Esophagus muscularis mucosa (tissue), 3 donors: ENCODE data around the gene ARHGAP4.

Experiments used
- CTCF ChIP-seq, 3 experiments: fragments of 200-600 bp in 2 of 3; fragments of 450-650 bp in 1 of 3; sonication (generic) in 2 of 3; IDR thresholded peaks; one replicate each; pipeline ENCODE4 v1.5.1; 2017 to 2019; ENCODE audit warnings: antibody characterized with exemption in 3 of 3, mild to moderate bottlenecking in 2 of 3, moderate library complexity in 1 of 3
- POLR2A ChIP-seq: fragments of 450-650 bp; IDR thresholded peaks from one replicate; pipeline ENCODE4 v1.6.1; 2017; ENCODE audit warnings: antibody characterized with exemption, moderate library complexity, mild to moderate bottlenecking, low read depth
- POLR2AphosphoS5 ChIP-seq, 2 donors: sonication (generic); formaldehyde crosslinking; IDR thresholded peaks; one replicate each; pipeline ENCODE4 v1.6.1; 2017; ENCODE audit warnings: antibody characterized with exemption in 2 of 2

GRCh38 chrX:153931151-153931550 is 5.1 kb upstream of the ARHGAP4 start:
- TF ChIP-seq POLR2A (no peak), CTCF (IDR thresholded peaks at IDR 0.05) (no peak), POLR2AphosphoS5 (IDR thresholded peaks at IDR 0.05) (no peak)
